HUDEP-2 (cell line): Measurements from ENCODE around the gene FAM120A.
"Not testable (repeated sequence)": the region's sequence is repeated elsewhere in the genome, so short reads cannot be mapped to it uniquely, and the experiment has no call there.

Experiments used
- DNase-seq, 76 experiments: peaks; one replicate each; lab custom pipeline; 2025; ENCODE audit not compliant: unreplicated experiment in 76 of 76; lab: John Stamatoyannopoulos, UW

Gene FAM120A

DNA sequence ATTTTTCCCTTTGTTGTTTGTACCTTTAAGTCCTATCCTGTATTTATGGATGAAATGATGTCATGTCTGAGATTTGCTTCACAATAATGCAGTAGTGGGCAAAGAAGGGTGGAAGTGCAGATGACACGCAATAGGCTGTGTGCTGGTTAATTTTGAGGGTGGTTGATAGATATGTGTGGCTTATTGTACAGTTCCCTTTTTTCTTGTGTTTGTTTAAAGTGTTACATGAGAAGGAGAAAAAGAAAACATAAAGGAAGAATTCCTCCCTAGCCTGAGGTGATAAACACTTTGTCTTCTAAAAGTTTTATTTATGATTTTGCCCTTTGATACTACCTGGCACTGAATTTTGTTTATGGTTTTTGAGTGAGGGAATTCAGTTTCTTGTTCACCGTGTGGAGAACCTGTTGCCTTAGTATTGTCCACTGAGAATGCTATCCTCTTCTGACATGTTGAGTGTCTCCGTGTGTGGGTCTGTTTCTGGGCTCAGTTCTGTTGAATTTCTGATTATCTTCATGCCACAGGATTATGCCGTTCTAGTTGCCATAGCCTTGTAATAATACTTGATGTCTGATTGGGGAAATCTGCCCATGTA lies 54.2 kb downstream of the FAM120A start:
- no peak for DNase-seq

GRCh38 chr9:93507768-93508167 lies 56.3 kb downstream of the FAM120A start:
- no peak for DNase-seq

DNA sequence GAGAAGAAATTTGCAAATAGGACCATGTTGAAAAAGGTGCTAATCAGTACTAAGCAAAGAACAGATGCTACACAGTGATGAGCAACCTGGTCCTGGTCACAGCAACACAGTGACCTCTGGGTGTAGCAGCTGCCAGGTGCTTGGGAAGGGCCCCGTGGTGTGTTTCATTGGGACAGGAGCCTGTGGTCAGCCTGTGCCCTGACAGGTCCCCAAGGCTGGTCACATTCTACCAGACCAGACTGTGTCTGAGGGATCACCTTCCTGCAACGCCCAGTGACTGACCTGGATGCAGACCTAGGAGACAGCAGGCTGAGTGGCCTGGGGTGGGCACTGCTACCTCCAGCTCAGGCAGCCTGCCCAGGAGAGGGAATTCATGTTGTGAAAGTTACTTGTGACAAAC lies 56.7 kb downstream of the FAM120A start:
- DNase-seq = no peak

- DNase-seq = no peak
These were observed 57.6 kb downstream of the FAM120A start for GRCh38 chr9:93509084-93509483.

- DNase-seq = no peak
These were observed 58.6 kb downstream of the FAM120A start for GRCh38 chr9:93510041-93510440.

GRCh38 chr9:93511228-93511627 lies 59.7 kb downstream of the FAM120A start:
- DNase-seq = not testable (repeated sequence)

GRCh38 chr9:93512170-93512812 lies 60.8 kb downstream of the FAM120A start:
- DNase-seq = not testable (repeated sequence)

- no peak for DNase-seq
These were observed 62.1 kb downstream of the FAM120A start for GRCh38 chr9:93513606-93514005.

- DNase-seq = no peak
These were observed 65.8 kb downstream of the FAM120A start for GRCh38 chr9:93517331-93517730.

- DNase-seq = no peak
These were observed 69.0 kb downstream of the FAM120A start for GRCh38 chr9:93520523-93520922.

DNA sequence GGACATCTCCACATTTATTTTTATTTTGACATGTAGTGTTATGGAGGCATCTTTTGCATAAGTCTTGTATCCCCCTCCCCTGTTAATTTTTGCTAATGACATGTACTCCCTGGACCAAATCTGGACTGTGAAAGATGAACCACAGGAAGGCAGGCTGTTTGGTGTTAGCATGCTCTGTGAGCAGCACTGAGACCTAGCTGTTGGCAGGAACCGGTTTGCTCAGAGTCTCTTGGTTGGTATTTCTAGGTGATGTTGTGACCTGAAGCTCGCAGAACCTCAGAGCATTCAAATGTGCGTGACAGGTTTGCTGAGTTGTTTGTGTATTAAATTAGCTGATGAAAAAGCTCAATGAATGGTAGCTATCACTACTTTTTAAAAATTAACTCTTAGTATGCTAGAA lies 71.3 kb downstream of the FAM120A start:
- DNase-seq = no peak

DNA sequence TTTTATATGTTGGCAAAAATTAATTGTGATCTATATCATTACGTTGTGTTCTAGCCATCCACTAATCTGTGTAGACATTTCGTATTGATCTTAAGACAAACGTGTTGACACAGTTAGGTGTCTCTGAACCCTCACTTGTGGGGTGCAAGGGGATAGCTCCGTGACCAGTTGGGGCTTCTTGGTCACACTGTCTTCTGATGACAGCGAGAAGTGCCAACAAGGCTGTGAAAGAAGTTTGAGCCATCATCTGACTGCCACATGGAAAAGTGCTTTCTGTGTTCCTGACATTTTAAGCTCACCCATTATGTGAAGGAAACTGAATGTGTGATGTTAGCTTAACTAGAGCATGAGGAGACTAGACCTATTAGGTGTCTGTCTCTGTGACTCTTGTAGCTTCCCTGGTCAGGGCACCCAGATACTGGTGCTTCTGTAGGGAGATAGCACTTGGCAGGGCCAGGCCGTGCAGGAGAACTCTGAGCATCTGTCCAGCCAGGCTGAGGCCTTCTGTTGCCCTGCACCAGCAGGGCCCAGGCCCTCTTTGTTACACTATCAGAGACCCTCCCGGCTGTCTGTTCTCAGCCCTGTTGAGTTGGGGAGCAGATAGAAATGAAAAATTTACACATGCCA lies 72.1 kb downstream of the FAM120A start:
- no peak for DNase-seq

- peak in 14 of 76 experiments; percentile 3 to 41 (median 10) for DNase-seq
These were observed 74.0 kb downstream of the FAM120A start for GRCh38 chr9:93525476-93525875.

DNA sequence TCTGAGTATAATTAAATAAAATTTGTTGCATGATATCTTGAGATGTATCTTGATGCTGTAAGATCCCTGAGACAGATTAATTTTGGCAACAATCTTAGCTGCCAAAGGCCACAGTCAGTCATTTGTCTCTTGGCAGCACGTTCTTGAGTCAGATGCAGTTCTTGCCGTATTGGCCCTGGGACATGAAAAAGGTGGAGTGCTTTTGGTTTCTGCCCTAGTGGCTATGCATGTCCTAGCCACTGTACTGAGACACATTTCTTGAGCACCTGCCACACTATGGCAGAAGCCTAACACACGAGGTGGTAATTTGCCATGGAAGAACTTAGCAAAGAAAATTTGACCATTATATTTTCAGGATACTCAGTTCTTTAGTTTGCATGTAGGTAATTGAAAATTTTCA lies 79.9 kb downstream of the FAM120A start:
- DNase-seq = peak in 9 of 76 experiments; percentile 4 to 40 (median 11)

GRCh38 chr9:93532141-93532540 lies 80.7 kb downstream of the FAM120A start:
- no peak for DNase-seq

GRCh38 chr9:93533863-93534262 lies 82.4 kb downstream of the FAM120A start:
- no peak for DNase-seq

GRCh38 chr9:93536167-93536566 lies 84.7 kb downstream of the FAM120A start:
- no peak for DNase-seq

DNA sequence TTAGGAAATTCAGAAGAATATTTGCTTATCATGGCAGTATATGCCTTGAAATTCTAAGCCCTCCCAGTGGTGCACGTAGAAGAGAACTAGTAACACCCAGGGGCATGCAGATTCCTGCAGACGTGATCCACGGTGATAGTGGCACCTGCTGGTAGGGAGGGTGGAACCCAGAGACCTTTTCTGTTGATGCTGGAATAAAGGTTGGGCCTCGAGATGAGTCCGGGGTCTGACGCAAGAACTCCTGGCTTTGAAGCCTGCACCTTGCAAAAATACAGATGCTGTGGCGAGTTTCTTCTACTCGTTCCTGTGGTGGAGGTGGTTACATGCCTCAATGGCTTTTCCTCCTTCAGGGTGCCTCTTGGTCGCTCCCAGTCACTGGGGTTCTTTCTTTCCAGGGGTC lies 85.4 kb downstream of the FAM120A start:
- DNase-seq = no peak

DNA sequence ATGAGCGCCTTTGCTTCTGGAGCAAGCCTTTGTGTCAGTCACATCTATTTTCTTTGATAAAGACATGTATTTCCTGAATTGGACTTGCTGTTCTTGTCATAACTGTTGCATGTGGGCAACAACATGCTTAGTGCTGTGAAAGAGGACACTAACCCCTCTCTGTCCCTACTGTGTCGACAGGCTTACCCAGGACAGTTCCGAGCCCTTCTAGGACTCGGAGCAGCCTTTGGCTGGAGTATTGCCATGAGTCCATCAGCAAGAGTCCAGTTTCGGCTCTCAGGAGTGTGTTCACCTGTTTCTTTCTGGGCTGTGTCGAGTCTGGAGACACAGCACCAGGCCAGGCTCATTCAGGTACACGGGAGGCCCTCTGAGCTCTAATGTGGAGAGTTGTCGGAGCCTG lies 88.8 kb downstream of the FAM120A start:
- no peak for DNase-seq

- no peak for DNase-seq
These were observed 89.5 kb downstream of the FAM120A start for GRCh38 chr9:93541005-93541404.

DNA sequence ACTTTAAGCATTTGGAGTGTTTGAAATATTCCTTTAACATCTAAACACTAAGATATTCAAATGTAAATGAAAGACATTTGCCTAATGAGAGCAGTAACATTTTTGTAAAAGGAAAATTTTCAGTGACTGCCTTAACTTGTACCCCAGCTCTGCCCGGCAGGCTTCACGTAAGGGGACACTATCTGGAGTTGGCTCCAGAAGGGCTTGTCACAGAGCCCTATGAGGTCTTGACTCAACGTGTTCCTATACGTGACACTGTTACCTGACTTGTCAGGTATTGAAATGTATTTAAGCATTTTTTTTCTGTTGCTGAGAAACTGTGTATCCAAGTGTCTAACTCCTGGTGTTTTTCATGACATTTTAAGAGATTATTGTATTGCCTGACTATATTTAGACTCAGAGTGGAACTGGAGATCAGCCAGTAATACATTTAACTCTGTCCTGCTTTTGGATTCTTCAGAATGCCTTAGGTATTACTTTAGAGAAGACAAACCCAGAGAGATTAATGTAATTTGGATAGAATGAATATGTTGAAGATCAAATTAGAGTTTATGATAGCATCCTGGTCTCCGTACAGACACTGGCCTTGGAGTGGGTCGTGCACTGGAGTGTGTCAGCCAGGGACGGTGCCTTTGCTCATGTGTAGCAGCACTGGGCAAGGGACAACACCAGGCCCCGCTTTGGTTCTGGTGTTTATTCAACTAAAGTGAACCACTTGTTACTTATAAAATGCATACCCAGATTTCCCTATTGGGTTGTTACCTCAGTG lies 90.3 kb downstream of the FAM120A start:
- no peak for DNase-seq
